GM19328 (cell line): ENCODE data around the gene KRT74.
"Not testable (repeated sequence)": the region's sequence is repeated elsewhere in the genome, so short reads cannot be mapped to it uniquely, and the experiment has no call there.

ENCODE experiments used
- ATAC-seq: cut with Tn5 transposase; IDR thresholded peaks from one replicate; pipeline ENCODE4 v1.9.1; 2021; ENCODE audit warnings: mild to moderate bottlenecking, moderate library complexity; ENCODE audit not compliant: unreplicated experiment

KRT74 gene

DNA sequence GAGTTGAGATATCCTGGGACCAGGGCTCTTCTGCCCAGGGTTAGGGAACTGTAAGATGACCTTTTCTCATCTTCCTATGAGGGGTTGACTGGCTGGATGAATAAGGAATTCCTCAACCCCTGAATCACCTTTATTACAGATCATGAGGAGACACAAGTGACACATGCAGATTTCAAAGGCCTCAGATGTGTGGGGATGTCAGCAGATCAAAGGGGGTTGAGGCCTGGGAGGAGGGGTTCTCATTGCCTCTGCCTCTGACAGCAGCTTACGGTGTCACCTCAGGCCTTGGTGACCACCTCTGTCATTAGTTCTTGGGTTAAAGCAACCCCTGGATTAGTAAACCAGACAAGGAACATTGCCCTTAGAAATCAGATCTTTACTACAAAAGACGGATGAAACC is 29.7 kb upstream of the KRT74 start:
- ATAC-seq: no peak

DNA sequence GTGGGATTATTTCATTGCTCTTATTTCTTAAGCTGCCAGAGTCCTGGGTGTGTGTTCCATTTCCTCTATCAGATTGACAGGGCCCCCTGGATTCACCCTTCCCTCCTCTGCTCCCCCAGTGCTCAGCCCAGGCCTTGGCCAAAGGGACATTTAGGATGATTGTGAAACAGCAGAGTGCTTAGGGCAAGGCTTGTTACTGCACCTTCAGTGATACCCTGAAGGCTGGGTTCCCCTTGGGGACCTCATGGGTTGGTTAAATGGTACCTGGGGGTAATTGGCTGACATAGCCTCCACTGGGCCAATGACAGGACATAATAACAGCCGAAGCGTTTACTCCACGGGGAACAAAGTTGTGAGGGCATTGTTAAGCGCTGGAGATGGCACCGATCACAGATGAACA is 28.9 kb upstream of the KRT74 start:
- ATAC-seq: no peak

DNA sequence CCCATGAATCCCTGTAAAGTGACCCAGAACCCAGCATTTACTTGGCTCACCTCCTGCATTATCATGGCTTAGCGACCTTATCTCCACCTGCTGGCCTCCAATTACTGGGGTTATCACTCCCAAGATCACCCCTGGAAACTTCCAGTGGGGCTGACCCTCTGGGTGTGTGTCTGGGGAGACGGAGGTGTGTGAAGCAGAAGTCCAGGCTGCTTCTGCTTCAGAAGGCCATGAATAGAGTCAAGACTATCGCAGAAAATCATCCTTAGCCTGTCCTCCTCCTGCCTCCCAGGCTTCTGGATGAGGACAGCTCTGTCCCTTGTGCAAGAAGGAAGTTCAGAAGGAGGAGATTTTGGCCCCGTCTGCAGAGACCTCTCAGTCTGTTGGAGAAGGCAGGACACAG is 28.0 kb upstream of the KRT74 start:
- no peak for ATAC-seq

DNA sequence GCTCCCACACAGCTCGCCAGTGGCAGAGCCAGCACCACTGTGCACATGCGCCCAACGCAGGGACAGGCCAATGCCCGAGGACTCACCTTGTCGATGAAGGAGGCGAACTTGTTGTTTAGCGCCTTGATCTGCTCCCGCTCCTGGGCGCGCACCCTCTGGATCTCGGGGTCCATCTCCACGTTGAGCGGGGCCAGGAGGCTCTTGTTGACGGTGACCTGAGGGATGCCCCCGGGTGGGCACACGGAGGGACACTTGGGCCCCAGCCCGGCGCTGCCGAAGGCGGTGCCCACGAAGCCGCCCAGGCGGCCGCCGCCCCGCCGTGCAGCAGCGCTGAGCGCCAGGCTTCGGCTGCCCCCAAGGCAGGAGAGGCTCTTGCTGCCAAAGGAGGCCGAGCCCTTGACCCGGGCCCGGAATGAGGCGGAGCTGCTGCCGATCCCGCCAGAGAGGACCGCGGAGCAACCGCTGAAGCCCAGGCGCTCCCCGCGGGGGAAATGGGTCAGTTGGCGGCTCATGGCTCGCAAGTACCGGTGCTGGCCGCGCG is 27.4 kb upstream of the KRT74 start, which contains the start of gene KRT72:
Gene KRT72 (minus strand): TSS at position 523 of the 541 bp plus-strand sequence. CDS start 11 bp downstream, at position 512.
- no peak for ATAC-seq

DNA sequence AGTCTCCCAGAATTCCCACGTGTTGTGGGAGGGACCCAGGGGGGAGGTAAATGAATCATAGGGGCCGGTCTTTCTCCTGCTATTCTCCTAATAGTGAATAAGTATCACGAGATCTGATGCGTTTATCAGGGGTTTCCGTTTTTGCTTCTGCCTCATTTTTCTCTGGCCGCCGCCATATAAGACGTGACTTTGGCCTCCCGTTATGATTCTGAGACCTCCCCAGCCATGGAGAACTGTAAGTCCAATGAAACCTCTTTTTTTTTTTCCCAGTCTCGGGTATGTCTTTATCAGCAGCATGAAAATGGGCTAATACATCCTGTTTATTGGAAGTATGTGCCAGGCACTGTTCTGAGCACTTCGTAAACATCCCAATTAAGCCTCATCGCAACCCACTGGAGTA is 26.8 kb upstream of the KRT74 start:
- ATAC-seq: no peak

DNA sequence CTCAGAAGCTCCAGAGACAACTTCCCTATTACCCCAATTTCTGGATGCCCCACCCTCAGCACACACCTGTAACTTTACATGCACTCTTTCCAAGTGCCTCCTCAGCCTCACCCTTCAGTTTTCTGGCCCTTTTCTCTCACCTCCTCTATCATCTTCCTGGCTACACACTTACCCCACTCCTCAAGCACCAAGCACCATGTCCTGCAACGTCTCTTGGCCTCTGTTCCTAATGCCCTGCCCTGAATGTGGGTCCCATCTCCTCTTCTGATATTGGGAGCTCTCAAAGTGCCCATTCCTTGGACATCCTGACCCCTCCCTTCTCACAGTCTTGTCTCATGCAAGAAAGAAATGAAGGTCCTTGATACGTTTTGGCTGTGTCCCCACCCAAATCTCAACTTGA is 26.4 kb upstream of the KRT74 start:
- no peak for ATAC-seq

DNA sequence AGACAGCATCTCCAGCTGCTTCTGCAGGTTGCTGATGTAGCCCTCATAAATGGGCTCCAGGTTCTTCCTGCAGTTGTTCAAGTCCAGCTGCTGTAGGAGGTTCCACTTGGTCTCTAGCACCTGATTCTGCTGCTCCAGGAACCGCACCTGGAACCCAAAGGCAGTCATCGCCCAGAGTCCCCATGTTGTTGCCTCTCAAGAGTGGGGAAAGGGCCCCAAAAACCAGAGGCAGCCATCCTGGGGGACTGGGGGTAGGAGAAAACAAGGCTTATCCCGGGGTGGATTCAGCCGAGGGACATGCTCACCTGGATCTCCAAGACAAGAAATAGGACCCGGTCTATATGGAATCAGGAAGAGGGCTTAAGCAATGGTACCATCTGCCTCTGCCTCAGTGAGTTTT is 25.3 kb upstream of the KRT74 start:
- ATAC-seq: no peak

DNA sequence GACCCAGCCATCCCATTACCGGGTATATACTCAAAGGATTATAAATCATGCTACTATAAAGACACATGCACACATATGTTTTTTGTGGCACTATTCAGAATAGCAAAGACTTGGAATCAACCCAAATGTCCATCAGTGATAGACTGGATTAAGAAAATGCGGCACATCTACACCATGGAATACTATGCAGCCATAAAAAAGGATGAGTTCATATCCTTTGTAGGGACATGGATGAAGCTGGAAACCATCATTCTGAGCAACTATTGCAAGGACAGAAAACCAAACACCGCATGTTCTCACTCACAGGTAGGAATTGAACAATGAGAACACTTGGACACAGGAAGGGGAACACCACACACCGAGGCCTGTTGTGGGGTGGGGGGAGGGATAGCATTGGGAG is 20.6 kb upstream of the KRT74 start:
- ATAC-seq: not testable (repeated sequence)

DNA sequence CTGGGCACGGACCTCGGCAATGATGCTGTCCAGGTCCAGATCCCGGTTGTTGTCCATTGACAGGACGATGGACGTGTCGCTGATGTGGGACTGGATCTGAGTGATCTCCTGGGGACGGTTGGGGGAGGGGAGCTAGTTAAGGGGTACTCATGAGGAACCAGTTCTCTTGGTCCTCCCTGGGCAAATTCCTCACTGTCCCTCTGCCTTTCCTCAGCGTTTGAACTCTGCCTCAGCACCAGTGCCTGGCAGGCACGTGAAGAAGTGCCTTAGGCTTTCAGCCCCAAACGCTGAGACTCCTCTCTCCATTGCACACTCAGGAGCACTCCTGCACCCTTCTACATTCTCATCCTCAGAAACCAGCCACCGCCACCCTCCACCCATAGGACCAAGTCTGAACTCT is 17.9 kb upstream of the KRT74 start:
- no peak for ATAC-seq

DNA sequence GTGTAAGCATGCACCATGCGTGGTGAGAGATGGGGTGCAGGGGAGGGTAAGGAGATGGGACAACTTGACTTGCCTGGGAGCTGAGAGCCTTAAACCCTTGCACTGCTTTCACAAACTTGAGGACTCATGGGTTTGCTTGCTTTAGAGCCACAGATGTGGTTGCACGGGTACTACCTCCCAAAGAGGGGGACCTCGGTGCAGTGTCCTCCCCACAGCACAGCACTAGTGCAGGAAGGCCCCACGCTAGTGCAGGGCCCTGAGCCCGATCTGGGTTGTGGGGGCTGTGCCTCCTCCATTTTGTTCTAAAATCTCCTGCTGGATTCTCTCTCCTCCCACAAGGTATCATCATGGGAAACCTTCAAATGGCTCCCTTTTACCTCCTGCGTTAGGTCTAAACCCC is 16.4 kb upstream of the KRT74 start:
- no peak for ATAC-seq

DNA sequence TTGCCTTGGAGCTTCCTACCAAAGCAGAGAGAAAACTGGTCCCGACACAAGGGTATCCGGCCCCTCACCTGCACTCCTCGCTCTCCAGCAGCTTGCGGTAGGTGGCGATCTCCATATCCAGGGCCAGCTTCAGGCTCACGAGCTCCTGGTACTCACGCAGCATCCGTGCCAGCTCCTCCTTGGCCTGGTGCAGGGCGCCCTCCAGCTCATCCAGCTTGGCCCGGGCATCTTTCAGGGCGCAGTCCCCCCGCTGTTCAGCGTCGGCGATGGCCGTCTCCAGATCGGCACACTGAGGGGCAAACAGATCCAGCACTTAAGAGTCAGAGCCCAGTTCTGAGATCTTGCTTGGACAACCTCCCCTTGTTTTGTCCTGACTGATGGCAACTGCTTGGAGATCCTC is 13.9 kb upstream of the KRT74 start:
- ATAC-seq: no peak

DNA sequence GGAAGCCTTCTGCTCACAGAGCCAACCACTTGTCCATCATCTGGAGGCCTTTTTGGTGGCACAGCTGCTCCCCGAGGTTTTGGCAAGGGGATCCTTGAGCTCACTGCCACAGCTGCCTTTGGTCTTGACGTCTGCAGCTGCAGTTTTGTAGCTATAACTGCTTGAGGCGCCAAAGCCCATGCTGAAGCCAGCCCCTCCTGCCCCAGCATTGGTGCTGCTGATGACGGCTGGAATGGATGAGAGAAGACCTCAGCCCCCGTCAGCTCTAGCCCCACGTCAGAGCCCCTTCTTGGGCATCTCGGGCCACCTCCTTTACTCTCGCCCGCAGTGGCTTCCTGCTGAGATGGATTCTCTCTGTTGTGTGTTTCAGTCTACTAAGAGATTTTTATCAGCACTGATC is 12.3 kb upstream of the KRT74 start:
- ATAC-seq: no peak

DNA sequence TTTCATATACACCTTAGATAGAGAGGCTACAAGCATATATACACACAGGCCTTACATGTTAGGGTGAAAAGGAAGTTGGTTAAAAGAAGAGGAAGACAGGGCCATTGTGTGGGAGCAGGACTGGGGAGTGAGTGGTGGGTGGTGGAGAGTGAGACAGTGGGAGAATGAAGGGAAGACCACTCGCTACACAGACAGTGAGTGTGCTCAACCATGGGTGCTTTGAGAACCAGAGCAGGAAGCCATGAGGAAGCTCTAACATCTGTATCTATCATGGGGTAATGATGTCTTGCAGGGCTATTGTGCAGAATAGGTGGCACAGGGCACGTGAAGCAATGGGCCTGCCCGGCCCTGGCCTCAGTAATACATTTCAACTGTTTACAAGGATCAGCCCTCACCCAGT is 11.4 kb upstream of the KRT74 start:
- no peak for ATAC-seq

DNA sequence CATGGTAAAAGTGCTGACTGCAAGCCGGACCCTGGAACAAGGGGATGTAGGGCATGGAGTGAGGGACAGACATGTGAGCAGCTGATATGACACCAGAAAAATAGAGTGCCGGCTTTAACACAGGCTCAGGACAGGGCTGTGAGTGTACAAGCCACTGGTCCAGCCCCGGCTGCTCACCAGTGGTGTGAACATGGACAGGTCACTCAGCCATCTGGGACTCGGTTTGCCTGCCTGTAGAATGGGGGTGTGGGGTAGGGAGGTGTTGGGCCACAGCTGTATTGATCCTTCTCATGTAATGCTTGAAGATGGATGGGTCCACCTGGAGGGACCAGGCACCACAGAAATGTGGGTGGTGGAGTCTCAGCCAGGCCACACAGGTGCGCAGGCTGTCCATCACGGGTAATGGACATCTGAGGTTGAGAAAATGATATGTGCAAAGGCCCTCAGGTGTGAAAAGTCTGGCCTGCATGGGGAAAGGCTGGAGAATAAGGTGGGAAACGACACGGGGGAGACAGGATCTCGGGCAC is 10.6 kb upstream of the KRT74 start:
- no peak for ATAC-seq

DNA sequence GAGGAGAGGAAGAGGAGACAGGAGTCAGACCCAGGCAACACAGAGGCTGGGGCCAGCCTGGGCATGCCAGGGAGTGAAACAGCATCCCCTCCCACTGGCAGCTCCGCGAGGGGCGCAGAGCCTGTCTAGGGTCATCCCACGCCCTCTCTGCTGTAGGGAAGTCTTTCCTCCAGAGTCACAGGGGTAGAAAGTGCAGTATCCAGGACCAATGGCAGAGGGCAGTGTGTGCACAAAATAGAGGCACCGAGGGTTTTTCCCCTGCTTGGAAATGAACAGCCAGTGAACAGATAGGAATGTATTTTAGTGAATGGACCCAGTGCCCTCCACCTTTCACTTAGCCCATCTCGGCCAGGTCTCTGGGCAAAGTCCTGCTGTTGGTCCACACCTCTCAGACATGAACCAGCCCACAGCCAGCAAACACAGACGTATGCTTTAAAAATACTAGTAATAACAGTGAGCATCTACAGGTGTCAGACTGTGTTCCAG is 9.4 kb upstream of the KRT74 start:
- ATAC-seq: no peak

DNA sequence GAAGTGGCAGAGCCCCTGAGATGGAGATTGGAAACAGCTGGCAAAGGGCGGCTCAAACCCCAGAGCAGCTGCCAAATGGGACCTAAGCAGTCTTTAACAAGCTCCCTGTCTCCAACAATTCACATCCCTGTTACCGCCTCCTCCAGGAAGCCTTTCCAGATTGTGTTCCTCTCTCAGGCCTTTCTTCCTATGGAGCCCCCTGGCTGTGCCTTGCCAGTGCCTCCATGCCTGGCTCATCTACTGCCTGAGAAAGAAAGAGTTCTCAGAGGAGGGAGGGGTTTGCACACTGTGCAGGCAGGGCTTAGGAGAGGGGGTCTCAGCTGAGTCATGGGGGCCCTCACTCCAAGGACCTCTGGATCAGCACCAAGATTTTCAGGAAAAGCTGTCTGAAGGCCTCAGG is 8.8 kb upstream of the KRT74 start:
- ATAC-seq: no peak

DNA sequence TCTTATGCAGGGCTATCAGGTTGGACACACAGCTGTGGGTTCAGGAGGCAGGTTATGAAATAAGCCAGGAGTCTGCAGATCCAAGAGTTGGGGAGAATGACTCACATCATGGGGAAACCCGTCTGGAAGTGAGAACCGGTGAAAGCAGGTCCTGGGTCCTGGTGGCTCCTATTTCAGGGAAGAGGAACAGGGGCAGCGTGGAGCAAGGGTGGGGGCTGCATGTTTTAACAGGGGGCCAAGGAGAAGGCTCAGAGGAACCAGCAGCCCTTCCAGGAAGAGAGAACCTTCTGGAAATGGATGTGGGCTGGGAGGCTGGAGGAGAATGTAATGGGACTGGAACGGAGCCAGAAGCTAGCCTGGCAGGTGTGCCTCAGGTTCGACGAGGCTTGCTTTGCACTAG is 7.8 kb upstream of the KRT74 start:
- no peak for ATAC-seq

DNA sequence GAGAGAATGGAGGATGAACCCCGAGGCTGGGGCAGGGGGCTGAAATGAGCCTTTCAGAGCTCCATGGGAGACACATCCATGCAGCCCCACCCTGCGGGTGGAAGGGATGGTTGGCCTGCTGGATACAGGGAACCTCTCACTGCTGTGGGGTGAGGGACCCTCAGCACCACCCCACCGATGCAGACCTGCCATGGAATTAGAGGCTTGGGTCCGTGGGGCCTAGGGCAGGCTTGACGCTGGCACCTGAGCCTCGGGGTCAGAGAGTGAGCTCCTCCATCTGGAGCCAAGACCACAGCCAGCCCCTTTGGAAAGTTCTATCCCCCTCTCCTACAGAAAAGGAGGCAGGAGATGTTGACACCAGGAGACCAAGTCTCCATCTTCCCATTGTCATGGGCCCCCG is 7.4 kb upstream of the KRT74 start:
- no peak for ATAC-seq

DNA sequence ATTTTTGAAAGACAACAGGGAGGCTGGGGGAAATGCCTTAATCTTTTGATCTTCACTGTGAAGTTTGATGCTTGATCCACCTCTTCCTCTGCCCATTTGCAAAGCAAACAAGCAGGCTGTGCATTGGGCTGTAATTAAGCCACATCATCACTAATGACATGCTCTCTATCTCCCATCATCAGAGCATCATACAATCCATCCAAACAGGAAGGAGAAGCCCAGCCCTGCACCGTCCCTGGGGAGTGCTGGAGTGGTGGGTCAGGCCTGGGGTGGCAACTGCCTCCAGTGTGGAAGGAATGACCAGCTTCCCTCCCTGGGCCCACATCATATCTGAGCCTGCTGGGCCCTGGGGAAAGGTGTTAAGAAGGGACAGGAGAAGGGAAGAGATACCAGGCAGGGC is 6.9 kb upstream of the KRT74 start:
- ATAC-seq: no peak

DNA sequence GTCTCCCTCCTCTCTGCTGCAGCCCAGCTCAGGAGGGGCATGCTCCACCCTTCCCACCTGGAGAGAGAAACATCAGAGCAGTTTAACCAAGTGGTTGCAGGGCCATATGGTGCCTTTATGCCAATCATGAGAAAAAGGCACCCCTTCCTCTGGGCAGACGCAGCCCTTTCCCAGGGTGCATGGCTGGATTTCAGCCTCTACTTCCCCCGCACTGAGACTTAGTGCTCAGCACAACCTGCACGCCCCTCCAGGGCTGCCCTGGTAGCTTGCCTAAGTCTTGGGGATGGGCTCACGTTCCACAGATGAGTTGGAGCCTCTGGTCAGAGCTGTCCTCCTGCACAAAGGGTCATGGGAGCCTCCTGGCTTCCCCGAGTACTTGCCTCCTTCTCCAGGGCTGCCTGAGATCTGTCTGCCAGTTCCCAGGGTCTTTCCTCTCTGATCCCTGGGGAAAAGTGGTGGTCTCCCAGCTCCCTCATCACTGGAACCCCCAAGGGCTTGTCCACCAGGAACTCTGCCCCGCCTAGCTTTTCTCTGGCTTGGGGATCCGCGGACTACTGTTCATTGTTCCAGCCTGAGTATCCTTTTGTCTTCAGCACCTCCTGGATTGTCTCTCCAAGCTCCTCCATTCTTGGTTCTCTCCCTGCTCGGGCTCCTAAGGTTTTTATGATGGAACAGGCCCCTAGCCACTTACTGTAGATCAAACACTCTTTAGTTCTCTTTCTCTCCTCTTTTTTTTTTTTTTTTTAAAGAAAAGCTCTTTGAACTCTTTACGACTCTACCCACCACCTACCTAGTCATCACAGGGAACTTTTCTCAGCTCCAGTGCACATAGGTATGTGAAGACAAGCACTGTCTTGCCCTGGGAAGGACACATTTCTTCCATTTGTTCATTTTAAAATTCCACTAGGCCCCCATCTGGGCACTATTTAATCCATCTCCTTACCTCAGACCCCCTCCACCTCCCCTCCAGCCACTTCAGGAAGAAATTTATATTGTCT is 6.1 kb upstream of the KRT74 start:
- no peak for ATAC-seq

DNA sequence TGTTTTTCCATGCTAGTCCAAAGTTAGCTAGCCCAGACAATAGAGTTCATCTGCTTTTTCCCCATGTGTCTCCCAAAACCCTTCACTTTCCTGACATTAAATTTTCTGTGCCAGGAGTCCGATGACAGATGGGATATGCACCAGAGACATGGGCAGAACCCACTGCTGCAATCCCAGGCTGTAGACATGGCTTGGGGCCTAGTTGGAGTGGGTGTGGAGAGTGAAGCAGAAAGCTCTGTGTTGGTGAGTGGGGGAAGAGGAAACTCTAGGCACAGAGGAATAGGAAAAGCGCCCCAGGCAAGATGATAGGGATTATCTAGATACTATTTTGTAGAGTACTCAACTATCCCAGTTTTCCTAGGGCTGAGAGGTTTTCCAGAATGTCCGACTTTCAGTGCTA is 4.8 kb upstream of the KRT74 start:
- no peak for ATAC-seq

DNA sequence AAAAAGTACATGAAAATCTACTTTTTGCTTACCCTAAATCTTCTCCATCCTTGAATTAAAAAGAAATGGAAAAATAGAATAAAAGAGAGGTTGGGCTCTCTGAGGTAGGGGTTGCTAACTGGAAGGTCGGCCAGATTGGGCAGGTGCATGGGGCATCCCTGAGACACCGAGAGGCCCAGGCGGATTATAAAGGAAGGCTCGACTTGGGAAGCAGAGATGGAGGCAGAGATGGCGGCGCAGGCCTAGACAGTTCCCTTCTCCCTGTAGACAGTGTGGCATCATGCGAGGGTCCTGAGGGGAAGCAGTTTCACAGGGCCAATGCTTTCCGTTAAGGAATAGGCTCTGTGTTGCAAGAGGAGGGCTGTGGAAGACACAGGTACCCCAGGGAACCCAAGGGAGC is 3.7 kb upstream of the KRT74 start:
- no peak for ATAC-seq
